GM19238 (cell line): ENCODE results near the gene RYR2.

Experiments used
- DNase-seq: peaks from one replicate; pipeline ENCODE4 v3.0.0; 2011; ENCODE audit warnings: low spot score; ENCODE audit not compliant: insufficient read length

Gene RYR2

DNA sequence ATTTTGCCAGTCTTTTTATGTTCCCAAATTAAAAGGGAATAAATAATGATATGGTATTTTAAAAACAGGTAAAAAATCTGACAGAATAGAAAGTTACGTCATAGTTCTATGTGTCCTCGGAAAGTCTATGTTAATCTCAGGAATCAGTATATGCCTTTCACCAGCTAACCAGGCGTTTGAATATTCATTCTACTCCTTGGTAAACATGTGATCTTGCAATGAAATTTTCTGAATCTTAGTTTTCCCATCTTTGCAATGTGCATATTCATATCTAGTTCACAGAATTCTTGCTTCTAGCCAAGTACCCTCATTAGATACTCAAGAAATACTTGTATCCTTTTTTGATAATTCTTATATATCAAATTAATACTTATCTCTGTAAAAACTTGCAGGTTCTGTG, 669.3 kb downstream of the RYR2 start:
- no peak for DNase-seq

DNA sequence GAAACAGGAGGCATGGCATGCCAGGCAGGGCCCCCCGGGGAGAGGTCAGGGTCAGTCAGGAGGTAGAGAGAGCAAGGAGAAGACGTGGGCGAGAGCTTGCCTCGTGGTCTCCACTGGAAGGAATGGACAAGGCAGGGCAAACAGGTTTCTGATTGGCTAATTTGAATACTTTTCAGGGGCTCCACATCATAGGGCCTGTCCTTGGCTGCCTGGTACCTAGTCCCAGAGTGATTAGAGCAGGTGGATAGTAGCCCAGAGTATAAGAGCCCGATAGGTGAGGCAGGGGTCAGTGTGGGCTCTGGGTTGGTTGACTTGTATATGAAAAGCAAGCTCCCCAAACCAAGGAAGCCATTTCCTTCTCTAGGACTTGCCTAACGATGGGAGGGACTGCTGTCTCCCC, 670.1 kb downstream of the RYR2 start:
- DNase-seq: no peak

DNA sequence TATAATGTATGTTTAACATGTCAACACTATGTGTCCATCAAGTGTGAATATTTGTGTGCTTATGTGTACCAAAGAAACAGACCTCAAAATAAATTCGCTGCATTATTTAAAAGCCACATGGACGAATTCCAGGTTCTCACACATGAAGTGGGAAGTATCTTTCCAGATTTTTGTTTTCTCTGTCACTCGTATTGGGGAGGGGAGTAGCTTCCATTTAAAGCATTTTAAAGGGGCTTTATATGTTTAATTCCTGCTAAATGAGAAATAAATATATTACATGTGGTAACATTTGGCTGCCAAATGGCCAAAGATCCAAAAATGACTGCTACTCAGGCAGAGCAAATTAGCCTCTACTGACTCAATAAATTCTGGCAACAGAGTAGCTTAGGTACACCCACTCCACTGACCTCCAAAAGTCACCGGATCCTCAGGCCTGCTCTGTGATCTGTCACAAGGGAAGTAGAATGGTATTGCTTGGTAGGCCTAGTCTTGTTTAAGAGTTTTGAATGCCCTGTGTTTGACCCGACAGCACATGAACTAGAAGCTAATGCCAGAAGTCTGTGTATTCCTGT, 670.7 kb downstream of the RYR2 start:
- no peak for DNase-seq

DNA sequence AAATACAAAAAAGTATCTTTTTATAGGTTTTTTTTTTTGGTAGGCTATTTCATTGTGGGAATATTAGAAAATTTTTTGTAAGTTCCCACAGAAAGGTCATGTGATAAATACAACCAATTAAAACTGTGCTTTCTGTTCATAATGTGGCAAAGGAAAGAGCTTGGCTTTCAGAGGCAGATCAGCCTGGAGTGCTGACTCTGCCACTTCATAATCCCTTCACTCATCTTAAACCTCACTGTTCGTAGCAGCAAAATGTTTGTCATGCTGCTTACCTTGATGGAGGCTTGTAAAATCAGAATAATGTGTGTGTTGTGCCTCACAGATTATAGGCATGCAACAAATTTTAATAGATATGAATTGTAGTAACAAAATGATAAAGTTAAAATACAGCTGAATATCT, 671.9 kb downstream of the RYR2 start:
- no peak for DNase-seq

DNA sequence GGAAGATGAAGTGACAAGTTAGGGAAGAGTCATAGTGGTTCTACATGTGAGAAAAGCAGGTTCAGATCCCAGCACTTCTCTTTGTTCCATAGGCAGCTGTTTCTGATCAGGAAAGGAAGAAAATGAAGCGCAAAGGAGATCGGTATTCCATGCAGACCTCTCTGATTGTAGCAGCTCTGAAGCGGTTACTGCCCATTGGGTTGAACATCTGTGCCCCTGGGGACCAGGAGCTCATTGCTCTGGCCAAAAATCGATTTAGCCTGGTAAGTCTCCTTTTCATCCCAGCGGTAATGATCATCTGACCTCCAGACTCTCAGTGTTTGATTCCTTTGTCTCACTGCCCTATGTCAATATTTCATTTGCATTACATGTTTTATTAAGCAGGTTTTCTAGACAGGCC, 675.1 kb downstream of the RYR2 start:
- DNase-seq: no peak

DNA sequence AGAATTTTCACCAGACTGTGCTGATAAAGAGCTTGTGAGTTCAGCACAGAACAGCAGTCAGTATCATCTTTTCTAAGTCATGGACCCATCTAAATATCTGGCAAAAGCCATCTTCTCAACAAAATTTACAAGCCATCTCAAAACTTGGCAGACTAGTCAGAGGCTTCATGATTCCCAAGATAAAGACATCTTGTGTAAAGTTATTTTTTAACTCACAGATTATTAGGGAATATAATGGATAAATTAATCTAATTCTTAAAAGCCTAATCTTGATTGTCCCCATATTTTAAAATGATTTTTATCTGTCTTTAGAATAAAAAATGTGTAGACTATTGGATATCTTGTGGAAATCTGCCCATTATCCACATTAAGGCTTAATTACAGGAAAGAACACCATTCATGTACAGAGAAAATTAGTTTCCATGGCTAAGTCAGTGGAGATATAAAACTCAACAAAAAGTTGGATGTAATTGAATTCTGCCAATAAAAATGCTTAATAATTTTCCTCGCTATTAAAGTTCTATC, 688.9 kb downstream of the RYR2 start:
- DNase-seq: no peak

DNA sequence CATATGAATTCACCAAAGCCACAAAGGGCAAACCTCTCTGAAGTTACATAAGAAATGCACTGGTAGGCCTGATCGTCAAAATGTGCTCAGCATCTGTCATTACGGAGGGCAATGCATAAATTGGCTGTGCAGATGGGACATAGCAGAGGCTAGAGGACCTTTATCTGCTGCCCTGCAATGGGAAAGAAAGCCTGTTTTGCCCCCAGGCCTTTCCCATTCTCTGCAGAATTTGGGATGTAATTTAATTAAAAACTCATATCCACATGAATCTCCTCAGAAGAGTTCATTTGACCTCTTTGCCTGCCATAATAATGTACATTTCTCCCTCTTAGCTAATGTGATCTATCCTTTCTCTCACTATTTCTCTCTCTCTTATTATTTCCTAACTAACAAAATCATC, 690.7 kb downstream of the RYR2 start:
- no peak for DNase-seq

DNA sequence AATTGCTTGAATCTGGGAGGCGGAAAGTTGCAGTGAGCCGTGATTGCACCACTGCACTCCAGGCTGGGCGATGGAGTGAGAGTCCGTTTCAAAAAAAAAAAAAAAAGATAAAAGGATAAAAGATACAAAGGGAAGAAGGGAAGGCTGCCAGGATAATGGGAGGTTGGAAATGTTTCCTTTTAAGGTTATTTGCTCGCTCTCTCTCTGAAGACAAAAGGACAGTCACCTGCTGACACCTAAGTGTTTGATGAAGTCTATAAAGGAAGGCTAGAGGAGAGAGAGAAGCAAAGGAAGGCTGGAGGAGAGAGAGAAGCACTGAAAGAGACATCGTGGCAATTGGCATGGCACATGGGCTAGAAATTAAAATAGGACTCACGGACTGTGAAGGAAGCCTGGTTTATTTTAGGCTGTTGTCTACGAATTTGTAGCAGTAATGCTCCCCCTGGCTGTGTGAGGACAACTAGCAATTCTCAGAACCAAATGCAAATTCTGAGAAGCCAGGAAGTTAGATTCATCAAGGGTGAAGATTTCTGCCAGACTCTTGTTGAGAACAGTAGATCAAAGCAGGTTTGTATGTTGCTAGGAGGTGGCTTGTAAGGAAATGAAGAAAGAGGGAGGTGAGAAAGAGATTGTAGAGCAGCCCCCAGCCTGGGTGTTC, 694.5 kb downstream of the RYR2 start:
- DNase-seq: no peak

DNA sequence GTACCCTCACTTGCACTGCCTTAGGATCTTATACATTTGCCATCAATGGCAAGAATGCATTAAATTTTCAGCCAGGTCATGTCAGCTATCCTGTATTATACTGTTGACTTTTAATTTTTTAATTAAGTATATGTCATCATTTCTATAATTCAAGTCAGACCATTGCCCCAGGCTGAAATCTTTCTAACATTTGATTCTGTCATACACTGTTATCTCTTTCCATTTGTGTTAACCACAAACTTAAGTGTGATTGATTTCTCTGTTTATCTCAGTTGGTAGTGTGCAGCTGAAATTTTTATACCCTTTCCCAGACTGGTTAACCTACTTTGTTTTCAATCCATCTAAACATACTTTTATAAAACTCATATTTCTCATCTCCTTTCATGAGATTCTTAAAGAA, 695.5 kb downstream of the RYR2 start:
- DNase-seq: no peak

DNA sequence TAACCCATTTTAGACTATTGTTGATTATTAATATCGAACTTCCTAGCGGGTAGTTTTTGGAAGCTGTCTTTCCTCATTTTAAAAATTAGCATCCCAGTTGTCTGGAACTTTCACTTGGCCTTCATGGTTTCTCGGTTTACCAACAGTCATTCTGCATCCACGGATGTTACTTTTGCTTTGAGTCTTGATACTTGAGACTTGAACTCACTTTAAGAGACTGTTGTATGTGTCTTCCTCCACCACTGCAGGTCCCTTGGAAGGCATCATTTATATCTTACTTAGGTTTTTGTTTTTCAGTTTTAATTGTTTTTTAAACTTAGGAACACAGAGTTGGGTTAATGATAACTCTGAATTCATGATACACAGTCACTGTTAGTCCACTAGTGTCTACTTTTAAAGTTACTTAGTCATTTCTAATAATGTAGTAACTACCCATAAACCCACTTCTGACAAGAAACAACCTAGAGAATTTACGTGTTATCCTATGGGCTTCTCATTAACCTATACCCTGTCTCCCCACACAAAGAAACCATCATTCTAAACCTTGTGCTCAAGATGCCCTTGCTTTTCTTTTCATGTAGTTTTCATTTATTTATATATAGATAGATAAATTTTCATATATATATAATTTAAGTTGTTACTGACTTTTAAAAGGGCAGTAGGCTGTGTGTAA, 696.1 kb downstream of the RYR2 start:
- no peak for DNase-seq

DNA sequence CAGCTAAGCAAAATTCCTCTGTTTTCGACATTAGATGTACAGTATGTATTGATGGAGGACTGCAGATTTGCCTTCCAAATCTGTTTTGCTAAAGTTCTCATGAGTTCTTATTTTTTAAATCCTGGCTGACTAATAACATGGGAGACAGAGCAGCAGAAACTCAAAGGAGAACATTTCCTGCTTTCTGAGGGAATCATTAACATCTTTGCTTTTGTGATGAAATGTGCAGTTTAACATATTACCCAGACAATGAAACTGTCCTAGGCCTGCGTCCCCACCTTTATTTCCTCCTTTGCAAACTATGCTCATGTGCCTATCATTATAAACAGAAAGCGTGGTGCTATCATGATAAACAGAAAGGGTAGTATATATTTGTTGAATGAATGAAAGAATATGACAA, 698.9 kb downstream of the RYR2 start:
- no peak for DNase-seq

DNA sequence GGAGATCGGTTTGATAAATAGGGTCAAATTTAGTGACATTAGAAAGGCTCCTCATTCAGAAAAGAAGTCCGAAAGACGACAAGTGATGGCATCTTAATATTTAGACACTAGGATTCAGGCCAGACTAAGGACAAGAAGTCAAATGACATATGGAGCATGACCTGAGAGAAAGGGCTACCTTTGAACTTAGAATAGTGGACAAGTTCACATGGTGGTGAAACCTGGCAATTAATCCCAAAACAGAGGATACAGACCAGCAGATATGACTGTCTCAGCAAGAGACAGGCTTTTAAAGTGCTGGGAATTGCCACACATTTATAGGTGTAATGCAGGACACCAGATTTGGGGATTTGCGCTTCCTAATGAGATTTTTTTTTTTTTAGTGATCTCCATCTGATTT, 703.6 kb downstream of the RYR2 start:
- no peak for DNase-seq

DNA sequence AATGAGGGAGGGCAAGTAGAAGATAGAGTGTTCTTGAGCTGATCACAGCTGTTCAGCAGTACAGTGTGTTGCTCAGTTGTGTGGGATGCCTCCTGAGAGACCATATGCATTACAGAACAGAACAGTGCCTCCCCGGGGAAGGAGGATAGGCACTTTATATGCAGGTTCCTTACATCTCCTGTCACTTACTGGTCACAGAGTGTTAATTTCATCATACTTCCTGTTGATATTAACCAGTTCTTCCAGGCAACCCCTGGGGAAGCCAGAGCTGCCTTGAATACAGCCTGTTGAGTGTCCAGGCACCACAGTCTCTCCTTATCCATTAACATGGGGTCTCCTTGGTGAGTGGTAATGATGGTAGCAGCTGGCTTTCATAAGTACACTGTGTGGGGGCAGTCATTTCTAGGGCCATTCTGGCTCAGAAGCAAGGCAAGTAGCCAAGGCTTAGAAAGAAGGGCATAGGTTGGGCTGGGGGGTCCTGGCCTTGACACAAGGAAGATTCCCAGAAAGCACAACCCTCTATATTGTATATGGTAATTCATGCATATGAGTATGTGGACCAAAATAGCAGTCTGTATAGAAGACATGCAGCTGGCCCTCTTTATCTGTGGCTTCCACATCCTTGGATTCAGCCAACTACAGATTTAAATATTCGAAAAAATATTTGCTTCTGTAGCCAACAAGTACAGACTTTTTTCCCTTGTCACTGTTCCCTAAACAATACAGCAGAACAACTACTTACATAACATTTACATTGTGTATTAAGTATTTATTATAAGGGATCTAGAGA, 706.4 kb downstream of the RYR2 start:
- no peak for DNase-seq

DNA sequence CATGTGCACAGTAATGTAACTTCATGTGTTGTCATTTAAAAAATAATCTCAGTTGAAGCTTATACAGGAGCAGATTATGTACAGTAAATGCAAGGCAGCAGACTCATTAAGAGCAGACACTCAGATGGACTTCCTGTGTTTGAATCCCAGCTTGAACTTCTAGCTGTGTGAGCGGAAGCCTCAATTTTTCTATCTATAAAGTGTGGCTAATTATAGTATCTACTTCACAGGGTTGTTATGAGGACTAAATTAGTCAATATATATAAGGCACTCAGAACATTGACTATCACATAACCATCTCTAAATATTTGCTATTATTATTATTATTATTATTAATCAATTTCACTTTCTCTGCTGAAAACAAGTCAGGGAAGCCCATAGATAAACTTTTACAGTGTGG, 707.1 kb downstream of the RYR2 start:
- DNase-seq: no peak

DNA sequence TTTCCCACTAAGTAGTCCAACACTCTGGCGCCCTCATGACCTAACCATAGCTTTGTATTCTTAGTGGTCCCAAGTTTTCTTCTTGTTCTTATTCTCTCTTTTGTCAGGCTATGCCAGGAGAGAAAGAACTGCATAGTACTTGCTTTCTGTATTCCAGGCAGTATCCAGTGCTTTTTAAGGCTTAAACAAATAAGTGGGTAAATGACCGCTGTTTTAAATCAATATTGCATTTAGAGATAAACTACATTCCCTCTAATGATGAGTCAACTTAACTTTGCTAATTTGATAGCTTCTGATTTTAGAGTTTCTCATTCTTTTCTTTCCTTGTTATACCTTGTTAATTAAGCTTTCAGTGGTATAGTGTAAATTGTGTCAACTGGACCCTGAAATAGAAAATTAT, 709.1 kb downstream of the RYR2 start:
- DNase-seq: no peak

DNA sequence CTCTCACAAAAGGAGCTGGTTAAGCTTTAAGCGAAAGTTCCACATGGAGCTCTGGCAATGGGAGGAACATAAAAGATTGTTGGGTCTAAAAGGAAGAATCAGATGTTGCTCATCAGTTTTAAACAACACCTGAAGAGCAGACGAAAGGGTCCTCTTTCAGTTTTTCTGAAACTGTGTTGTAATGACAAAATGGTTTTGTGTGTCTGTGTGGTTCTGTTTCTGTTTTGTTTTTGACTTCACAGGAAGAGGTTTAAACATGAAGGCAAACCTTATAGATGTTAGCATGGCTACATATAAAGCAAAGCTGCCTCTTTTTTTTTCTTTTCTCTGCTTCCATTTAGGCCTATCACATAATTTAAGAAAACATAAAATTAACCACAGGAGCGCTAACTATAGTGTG, 712.6 kb downstream of the RYR2 start:
- DNase-seq: no peak

DNA sequence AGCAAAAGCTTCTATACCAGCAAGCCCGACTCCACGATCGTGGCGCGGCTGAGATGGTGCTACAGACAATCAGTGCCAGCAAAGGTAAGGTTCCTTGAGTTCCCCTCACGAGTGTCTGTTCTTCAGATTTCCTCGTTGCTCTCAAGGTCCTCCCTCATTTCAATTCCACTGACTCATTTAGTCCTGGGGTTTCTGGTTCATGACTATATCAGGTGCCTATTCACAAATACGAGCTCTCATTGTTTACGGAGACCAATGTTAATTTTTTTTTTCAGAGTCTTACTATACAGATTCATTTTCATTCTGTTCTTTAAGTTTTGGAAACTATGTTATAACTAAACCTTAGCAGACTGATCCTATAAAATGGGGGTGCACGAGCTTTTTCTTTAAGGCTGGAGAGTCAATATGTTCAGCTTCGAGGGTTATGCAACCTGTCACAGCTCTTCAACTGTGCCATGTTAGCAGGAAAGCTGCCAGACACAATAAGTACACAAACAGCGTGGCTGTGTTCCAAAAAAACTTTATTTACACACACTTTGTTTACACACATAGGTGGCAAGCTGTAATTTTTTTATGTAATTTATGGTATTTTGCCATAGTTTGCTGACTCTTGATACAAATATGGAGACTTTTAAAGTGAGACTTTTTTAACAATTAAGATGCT, 714.5 kb downstream of the RYR2 start:
- no peak for DNase-seq

DNA sequence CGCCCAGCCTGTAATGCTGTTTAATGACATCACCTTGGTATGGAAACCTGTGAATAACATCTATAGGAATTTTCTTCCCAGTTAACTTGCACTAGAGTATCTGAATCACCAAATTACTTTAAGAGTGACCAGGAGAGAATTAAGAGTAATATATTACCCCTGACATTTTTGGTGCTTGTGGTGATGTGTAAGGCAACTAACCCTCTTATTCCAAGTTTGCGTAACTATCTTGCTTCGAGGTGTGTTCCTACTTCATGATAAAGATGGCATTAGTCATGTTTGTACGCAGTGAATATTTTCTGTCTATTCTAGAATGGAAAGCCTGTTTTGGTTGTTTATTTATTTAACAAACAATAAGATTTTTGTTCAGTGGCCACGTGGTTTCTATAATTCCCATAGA, 717.4 kb downstream of the RYR2 start:
- DNase-seq: no peak

DNA sequence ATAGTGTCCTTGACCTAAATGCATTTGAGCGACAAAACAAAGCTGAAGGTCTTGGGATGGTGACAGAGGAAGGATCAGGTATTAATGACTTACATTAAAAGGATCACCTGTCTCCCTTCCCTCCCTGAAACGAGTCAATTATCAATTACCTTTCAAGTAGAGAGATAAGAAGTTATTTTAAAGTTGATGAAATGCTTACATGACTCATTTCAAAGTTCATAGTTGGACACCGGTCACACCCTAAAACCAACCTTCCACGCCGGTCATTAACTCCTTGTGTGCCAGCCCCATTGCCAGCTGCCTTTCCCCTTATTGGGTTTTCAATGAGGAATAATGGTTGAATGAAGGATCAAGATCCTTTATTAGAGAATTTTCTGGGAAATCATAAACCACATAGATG, 719.0 kb downstream of the RYR2 start:
- no peak for DNase-seq

DNA sequence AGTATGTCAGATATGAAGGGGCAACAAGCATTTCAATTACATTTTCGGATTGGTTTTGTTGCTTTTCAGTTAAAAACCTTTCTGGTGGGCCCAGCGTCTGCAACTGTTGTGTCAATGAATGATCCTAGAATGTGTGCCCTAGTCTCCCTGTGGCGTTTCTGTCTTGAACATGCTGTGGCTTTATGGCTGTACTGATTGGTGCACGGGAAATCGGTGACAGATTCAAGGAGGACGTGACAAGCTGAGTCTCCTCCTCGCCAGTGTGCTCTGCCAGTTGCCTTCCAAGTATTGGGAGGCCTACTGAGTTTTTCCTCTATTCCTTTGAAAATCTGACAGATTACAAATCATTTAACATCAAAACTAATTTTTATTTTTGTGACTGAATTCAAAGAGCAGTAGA, 721.2 kb downstream of the RYR2 start:
- DNase-seq: no peak

DNA sequence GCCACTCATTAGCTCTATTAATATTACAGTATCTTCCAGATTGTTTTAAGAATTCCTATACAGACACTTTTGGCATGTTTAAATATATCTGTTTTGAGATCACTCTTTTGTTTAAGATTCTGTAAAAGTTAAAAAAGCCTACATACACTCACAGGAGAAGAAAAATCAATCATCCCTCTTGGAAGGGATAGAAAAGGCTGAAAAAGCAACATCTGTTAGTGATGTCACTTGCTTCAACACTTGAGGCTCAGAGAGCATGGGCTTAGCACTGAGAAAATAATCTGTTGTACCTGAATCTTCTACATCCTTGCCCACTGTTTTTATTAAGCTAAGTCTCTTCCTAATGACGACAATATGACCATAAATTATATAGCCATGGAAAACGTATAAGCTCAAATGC, 721.8 kb downstream of the RYR2 start:
- no peak for DNase-seq

DNA sequence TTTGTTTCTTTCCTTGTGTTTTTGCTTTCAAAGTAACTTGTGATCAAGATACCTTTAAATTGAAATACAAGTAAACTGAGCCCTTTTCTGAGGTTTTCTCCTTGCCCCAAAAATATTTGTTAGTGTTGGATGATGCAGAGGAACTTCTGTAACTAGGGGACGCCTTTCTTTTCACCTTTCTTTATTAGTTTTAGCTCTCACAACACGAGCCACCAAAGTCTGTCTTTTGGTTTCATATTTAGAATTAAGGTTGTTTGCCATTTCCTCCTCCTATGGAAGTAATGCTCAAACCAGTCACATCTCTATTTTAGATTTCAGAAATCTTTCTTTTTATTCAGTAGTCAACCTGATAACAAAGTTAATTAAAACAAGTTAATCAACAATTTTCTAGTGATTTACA, 727.9 kb downstream of the RYR2 start:
- DNase-seq: no peak
